GM12878 (cell line): Measurements from ENCODE around the gene LSMEM2. TPM values are rescaled to one million over a fixed set of nuclear protein-coding genes. Genes with fewer than 3 reads are reported as not detected.

Source experiments
- GABPA ChIP-seq: IDR thresholded peaks from 2 replicates; pipeline ENCODE4 v1.6.1; 2014; ENCODE audit warnings: antibody characterized with exemption, low read depth, mild to moderate bottlenecking, inconsistent platforms
- NFYB ChIP-seq: IDR thresholded peaks from 2 replicates; pipeline ENCODE4 v1.6.1; 2011; ENCODE audit warnings: low read depth, mild to moderate bottlenecking, low read length, improper control_type of control experiment, moderate library complexity; ENCODE audit not compliant: insufficient read depth
- RAD21 ChIP-seq: IDR thresholded peaks from 2 replicates; pipeline ENCODE4 v1.6.1; 2011; ENCODE audit warnings: mild to moderate bottlenecking, low read depth, low read length, moderate library complexity; ENCODE audit not compliant: insufficient read depth
- SUPT20H ChIP-seq: IDR thresholded peaks from 2 replicates; pipeline ENCODE4 v1.6.1; 2011; ENCODE audit warnings: low read depth, mild to moderate bottlenecking, low read length, moderate library complexity, borderline replicate concordance; ENCODE audit not compliant: control insufficient read depth
- polyA plus RNA-seq, 11 experiments: library from polyadenylated mRNA; depleted of rRNA in 4 of 11; unstranded in 6 of 11; stranded (reverse) in 5 of 11; fragments of >200 nt; fragmentation: Nextera tagmentation in 4 of 11; fragmentation: Illumina TruSeq in 1 of 11; extraction: Ambion mirVana in 4 of 11; extraction: Trizol in 1 of 11; gene quantifications; 1 replicate in 1 of 11; 2 replicates in 10 of 11; pipeline versions ENCODE4 v1.2.1 to v1.2.3, GENCODE V29; 2011 to 2016; ENCODE audit warnings: inconsistent platforms in 2 of 11, missing spikeins in 2 of 11, low read depth in 1 of 11
- total RNA-seq, 4 experiments: library from RNA; depleted of rRNA in 3 of 4; stranded (reverse); fragments of >200 nt in 3 of 4; fragmentation: Illumina TruSeq in 1 of 4; extraction: Trizol in 1 of 4; gene quantifications; 2 replicates each; pipeline versions ENCODE4 v1.2.1 to v1.2.3, GENCODE V29; 2013 to 2021
- TF ChIP-seq, protein P1 (sequence below): fragments of 450-650 bp; IDR thresholded peaks from 2 replicates; pipeline ENCODE4 v1.6.1; 2016; ENCODE audit warnings: mild to moderate bottlenecking
- TF ChIP-seq, protein P2 (sequence below): fragments of 450-650 bp; IDR thresholded peaks from 2 replicates; pipeline ENCODE4 v1.6.1; 2016; ENCODE audit warnings: mild to moderate bottlenecking, moderate library complexity, borderline replicate concordance
- TF ChIP-seq, protein P3 (sequence below): IDR thresholded peaks from 2 replicates; pipeline ENCODE4 v1.6.1; 2012; ENCODE audit warnings: improper control_type of control experiment, low read depth, low read length; ENCODE audit not compliant: insufficient replicate concordance

LSMEM2 gene
- total and polyA plus RNA-seq, 10 of the 15 experiments (the other 5 are each of a cell fraction or from before 2014, with no cell fraction given): 0.17 TPM; not detected in 9

DNA sequence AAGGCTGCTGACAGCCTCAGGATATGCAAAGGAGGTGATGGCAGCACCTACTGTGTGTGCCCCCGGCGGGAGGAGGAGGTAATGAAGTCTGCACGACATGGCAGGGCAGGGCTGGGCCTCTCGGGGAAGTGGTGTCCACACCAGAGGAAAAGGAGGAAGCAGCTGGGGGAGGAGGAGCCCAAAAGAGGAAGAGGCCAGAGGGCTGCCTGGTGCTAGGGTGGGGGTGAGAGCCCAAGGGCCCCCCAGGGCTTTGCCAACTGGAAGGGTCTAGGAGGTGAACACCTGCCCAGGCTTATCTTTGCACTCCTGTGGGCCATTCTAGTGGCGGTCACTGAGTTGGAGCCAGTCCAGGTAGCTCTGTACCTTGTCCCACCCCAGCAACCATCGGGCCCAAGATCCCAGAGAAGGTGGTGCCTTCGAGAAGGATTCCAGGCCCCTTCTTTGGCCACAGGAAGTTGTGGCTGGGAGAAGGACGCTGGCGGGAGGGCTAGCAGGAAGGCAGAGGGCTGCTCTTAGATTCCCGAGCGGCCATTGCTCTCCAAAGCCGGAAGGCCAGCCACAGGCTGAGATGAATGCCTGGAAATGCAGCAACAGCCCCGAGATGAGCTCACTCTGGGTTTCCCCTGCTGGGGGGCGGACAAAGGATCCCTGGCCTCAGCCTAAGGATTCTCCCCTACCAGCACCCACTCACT is 35.9 kb upstream of the LSMEM2 start (continued):
- TF ChIP-seq, protein P1, sequence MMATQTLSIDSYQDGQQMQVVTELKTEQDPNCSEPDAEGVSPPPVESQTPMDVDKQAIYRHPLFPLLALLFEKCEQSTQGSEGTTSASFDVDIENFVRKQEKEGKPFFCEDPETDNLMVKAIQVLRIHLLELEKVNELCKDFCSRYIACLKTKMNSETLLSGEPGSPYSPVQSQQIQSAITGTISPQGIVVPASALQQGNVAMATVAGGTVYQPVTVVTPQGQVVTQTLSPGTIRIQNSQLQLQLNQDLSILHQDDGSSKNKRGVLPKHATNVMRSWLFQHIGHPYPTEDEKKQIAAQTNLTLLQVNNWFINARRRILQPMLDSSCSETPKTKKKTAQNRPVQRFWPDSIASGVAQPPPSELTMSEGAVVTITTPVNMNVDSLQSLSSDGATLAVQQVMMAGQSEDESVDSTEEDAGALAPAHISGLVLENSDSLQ: no peak
- TF ChIP-seq SUPT20H (no peak), GABPA (no peak), NFYB (no peak), RAD21 (no peak)
- TF ChIP-seq, protein P2, sequence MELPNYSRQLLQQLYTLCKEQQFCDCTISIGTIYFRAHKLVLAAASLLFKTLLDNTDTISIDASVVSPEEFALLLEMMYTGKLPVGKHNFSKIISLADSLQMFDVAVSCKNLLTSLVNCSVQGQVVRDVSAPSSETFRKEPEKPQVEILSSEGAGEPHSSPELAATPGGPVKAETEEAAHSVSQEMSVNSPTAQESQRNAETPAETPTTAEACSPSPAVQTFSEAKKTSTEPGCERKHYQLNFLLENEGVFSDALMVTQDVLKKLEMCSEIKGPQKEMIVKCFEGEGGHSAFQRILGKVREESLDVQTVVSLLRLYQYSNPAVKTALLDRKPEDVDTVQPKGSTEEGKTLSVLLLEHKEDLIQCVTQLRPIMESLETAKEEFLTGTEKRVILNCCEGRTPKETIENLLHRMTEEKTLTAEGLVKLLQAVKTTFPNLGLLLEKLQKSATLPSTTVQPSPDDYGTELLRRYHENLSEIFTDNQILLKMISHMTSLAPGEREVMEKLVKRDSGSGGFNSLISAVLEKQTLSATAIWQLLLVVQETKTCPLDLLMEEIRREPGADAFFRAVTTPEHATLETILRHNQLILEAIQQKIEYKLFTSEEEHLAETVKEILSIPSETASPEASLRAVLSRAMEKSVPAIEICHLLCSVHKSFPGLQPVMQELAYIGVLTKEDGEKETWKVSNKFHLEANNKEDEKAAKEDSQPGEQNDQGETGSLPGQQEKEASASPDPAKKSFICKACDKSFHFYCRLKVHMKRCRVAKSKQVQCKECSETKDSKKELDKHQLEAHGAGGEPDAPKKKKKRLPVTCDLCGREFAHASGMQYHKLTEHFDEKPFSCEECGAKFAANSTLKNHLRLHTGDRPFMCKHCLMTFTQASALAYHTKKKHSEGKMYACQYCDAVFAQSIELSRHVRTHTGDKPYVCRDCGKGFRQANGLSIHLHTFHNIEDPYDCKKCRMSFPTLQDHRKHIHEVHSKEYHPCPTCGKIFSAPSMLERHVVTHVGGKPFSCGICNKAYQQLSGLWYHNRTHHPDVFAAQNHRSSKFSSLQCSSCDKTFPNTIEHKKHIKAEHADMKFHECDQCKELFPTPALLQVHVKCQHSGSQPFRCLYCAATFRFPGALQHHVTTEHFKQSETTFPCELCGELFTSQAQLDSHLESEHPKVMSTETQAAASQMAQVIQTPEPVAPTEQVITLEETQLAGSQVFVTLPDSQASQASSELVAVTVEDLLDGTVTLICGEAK: no peak
- TF ChIP-seq, protein P3, sequence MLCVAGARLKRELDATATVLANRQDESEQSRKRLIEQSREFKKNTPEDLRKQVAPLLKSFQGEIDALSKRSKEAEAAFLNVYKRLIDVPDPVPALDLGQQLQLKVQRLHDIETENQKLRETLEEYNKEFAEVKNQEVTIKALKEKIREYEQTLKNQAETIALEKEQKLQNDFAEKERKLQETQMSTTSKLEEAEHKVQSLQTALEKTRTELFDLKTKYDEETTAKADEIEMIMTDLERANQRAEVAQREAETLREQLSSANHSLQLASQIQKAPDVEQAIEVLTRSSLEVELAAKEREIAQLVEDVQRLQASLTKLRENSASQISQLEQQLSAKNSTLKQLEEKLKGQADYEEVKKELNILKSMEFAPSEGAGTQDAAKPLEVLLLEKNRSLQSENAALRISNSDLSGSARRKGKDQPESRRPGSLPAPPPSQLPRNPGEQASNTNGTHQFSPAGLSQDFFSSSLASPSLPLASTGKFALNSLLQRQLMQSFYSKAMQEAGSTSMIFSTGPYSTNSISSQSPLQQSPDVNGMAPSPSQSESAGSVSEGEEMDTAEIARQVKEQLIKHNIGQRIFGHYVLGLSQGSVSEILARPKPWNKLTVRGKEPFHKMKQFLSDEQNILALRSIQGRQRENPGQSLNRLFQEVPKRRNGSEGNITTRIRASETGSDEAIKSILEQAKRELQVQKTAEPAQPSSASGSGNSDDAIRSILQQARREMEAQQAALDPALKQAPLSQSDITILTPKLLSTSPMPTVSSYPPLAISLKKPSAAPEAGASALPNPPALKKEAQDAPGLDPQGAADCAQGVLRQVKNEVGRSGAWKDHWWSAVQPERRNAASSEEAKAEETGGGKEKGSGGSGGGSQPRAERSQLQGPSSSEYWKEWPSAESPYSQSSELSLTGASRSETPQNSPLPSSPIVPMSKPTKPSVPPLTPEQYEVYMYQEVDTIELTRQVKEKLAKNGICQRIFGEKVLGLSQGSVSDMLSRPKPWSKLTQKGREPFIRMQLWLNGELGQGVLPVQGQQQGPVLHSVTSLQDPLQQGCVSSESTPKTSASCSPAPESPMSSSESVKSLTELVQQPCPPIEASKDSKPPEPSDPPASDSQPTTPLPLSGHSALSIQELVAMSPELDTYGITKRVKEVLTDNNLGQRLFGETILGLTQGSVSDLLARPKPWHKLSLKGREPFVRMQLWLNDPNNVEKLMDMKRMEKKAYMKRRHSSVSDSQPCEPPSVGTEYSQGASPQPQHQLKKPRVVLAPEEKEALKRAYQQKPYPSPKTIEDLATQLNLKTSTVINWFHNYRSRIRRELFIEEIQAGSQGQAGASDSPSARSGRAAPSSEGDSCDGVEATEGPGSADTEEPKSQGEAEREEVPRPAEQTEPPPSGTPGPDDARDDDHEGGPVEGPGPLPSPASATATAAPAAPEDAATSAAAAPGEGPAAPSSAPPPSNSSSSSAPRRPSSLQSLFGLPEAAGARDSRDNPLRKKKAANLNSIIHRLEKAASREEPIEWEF: no peak
